ENCODE results near the gene SRSF8.
A peak's percentile ranks its signal among the peaks of the same experiment; 100 is the strongest.
"Not testable (repeated sequence)": the region's sequence is repeated elsewhere in the genome, so short reads cannot be mapped to it uniquely, and the experiment has no call there.

Gene SRSF8, protein sequence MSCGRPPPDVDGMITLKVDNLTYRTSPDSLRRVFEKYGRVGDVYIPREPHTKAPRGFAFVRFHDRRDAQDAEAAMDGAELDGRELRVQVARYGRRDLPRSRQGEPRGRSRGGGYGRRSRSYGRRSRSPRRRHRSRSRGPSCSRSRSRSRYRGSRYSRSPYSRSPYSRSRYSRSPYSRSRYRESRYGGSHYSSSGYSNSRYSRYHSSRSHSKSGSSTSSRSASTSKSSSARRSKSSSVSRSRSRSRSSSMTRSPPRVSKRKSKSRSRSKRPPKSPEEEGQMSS

DNA sequence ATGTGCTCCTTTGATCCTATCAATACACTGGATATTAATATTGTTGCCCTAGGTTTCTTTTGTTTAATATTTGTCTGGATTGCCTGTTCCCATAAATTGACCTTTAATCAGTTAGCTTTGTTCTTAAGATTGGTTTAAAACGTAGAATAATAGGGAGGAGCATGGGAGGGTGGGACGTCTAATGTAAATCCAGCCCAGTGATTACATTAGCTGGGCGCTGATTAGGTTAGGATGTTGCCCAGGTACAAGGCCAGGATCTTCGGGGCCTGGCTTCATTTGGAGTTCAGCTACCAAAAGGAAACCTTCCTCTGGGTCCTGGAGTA, at the start of gene SRSF8:
Gene SRSF8 (plus strand): TSS at position 204 of the 323 bp plus-strand sequence. CDS start 308 bp downstream, outside the sequence.
- DNase-seq (ENCODE audit: low spot score), result no peak

DNA sequence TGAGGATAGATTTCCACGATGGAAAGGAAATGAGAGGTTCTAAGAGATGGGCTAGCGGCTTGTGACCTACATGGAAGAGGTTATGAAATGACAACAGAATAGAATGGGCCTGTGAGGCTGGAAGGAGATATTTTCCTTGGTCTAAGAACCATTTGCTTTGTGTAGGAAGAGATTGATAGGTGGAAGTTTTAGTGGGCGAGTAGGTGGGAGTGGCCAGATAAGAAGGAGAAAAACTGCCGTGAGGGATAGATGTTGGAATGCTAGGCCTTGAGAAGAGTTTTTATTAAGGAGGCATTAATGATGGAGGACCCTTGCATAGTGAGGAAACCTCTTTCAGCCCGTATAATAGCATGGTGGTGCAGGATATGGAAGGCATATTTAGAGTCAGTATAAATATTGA, 45.3 kb upstream of the SRSF8 start:
- DNase-seq (ENCODE audit: low spot score), result not testable (repeated sequence)

DNA sequence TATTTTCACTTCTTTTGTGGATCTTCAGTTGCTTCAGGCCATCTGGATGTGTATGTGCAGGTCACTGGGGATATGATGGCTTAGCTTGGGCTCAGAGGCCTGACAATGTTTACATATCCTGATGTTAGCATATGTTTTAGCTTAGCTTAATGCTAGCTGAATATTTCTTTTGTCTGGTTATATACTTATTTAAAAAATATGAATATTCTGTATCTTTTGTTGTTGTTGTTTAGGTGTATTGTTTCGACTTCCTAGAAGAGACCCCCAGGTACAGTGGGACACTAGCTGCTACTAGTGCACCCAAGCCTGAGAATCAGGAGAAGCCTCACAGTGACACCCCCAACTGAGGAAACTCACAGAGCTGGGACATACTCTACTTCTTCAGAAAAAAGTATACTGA, 41.8 kb upstream of the SRSF8 start, which contains the start of gene KDM4E:
Gene KDM4E (plus strand): TSS at position 301 of the 400 bp plus-strand sequence. CDS start 300 bp downstream, outside the sequence.
- DNase-seq (ENCODE audit: low spot score), result no peak

DNA sequence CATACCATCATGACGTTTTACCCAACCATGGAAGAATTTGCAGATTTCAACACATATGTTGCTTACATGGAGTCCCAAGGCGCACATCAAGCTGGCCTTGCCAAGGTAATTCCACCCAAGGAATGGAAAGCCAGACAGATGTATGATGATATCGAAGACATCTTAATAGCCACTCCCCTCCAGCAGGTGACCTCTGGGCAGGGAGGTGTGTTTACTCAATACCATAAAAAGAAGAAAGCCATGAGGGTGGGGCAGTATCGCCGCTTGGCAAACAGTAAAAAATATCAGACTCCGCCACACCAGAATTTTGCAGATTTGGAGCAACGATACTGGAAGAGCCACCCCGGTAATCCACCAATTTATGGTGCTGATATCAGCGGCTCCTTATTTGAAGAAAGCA, 41.1 kb upstream of the SRSF8 start:
- not testable (repeated sequence) for DNase-seq (ENCODE audit: low spot score)

DNA sequence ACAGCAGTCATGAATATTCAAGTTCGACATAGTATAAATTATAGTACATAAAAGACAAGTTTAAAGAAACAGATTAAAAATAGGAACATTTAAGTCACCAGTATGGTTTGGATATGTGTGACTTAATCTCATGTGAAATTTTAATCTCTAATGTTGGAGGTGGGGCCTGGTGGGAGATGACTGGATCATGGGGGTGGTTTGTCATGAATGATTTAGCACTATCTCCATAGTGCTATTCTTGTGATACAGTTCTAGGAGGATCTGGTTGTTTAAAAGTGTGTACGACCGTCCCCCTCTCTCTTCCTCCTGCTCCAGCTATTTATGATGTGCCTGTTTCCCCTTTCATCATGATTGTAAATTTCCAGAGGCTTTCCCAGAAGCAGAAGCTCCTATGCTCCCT, 38.4 kb upstream of the SRSF8 start:
- DNase-seq (ENCODE audit: low spot score), result no peak

DNA sequence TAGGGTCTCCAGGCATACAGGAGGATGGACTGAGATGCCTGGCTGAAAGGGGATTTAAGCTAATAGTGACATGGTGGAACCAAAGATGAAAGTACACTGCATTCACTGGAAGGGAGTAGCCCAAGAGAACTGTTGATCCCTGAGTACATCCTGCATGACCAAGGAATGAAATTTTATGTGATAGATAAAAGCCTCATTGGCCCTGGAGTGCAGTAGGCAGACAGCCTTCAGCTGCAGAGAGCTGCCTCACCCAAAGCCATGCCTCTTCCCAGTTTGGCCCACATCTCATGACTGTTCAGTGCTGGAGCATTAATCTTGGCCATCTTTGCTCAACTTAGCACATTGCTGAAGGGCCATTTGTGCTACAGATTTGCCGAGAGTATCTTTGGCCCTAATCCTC, 33.7 kb upstream of the SRSF8 start:
- DNase-seq (ENCODE audit: low spot score), result no peak

DNA sequence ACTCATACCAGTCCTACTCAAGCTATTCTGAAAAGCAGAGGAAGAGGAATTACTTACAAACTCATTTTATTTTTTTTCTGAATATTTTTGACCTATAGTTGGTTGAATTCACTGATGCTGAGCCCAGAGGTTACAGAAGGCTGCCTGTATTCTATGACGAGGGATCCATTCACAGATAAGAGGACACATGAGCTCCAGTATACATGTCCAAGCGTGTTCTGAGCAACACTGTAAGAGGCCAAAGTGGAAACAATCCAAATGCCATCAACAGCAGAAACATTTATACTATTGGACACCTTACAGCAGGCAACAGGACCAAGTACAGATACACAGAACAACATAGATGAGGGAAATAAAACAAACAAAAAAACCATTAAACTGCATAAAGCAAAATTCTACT, 31.4 kb upstream of the SRSF8 start:
- DNase-seq (ENCODE audit: low spot score), result no peak

DNA sequence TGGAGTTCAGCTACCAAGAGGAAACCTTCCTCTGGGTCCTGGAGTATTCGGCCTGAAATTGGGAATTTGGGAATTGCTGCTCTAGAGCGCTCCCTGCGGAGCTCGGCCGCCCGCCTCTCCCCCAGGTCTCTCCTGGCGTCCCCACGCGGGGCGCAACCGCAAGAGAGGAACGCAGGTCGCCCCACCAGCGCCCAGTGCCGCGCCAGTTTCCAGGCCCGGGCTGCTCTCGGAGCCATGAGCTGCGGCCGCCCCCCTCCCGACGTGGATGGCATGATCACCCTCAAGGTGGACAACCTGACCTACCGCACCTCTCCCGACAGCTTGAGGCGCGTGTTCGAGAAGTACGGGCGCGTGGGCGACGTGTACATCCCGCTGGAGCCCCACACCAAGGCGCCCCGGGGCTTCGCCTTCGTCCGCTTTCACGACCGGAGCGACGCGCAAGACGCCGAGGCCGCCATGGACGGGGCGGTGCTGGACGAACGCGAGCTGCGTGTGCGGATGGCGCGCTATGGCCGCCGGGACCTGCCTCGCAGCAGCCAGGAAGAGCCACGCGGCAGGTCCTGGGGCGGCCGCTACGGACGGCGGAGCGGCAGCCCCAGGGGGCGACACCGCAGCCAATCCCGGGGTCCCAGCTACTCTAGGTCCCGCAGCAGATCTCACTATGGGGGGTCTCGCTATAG, 29.2 kb upstream of the SRSF8 start:
- not testable (repeated sequence) for DNase-seq (ENCODE audit: low spot score)

DNA sequence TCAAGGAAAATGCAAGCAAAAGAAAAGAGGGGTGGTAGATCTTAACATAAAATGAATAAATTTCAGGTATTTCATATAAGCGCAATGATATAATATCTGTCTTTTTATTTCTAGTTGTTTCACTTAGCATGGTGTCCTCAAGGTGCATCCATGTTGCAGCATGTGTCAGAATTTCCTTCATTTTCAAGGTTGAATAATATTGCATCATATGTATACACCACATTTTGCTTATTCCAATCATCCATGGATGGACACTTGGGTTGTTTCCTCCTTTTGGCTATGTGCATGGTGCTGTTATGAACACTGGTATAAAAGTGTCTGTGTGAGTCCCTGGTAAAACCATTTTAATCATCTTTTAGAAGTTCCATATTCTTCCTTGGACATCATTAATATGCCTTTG, 24.5 kb upstream of the SRSF8 start:
- no peak for DNase-seq (ENCODE audit: low spot score)

DNA sequence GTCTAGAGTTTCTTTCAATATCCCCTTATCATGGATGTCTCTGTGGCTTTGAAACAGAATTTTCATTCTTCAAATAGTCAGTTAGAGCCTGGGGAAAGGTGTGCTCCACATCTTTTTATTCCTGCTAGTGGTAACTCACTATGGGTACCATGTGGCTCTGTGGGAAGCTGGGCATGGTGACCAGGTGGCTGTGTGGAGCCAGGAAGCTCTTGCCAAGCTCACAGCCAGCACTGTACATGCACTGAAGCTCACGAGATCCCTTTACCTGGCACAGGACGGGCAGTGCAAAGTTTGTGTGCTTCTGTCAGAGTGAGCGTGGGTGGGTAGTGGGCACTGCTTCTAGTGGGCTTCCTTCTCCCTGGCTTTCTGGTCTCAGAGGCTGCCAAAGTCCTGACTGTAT, 23.8 kb upstream of the SRSF8 start:
- DNase-seq (ENCODE audit: low spot score), result no peak

DNA sequence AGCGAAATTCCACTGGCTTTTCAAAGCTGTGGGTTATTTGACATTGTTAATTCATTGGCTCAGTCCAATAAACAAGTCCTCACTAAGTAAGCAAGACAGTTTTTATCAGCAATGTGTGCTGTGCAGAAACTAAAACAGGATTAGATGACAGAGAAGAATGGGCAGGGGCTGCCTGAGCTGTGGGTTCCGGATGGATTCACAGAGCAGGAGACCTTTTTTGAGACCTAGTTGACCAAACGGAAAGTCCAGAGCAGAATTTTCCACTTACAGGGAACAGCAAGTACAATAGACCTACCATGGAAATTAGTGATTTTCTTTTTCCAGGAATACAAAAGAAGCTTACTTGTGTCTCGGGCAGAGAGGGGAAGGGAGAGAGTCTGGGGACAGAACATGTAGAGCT, 22.7 kb upstream of the SRSF8 start:
- no peak for DNase-seq (ENCODE audit: low spot score)

DNA sequence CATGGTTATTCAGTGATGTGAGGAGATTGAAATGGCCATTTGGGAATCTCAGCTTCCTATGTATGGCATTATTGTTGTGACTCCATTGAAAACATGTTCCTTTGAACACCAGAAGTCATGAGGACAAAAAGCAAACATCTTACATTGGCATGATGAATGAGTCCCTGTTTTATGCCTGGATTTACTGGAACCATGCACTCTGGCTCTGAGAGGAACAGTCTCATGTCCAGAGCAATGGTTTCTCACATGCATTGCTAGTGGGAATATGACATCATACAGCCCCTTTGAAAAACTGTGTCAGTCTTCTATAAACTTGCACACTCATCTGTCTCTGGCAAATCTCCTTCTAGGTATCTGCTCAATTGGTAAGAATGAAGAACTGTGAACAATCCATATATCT, 20.9 kb upstream of the SRSF8 start:
- DNase-seq (ENCODE audit: low spot score), result peak; percentile 43

DNA sequence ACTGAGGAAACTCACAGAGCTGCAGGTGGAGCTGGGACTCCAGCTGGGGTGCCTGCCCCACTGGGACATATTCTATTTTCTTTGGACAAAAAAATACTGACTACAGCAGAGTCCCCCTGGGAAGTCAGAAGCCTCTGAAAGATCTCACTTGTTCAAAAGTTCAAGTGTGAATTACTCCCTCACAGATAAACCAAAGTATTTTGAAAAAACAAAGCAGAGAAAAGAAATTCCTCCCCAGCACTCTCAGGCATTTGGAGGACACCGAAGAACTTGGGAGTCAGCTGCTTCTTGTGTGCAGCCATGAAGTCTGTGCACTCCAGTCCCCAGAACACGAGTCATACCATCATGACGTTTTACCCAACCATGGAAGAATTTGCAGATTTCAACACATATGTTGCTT, 17.6 kb upstream of the SRSF8 start, which contains the start of gene KDM4F:
Gene KDM4F (plus strand): TSS at position 301 of the 400 bp plus-strand sequence.
- DNase-seq (ENCODE audit: low spot score), result not testable (repeated sequence)

DNA sequence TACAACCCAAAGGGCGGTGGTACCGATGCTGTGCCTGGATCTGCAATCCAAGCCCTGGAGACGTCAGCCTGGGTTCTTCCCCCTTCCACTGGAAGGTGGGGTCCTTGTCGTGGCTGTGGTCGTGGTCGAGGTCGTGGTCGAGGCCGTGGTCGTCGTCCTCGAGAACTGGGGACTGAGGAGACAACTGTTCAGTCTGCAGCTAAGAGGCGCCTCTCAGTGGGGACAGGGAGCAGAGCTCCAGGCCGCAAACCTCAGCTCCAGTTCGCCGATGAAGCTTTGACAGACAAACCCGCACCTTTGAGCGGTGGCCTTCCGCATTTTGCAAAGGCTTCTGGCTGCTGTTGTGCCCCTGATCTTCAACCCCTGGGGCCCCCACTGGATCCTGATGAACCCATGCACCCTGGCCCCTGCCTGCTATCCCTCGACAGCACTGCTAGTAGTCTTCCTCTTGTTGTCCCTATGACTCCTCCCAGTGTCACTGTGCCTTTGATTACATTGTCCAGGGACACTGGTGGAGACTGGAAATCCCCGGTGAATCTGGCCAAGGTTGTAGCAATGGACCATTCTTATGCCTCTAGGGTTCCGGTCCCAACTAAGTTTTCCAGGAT, 16.0 kb upstream of the SRSF8 start:
- DNase-seq (ENCODE audit: low spot score), result no peak

DNA sequence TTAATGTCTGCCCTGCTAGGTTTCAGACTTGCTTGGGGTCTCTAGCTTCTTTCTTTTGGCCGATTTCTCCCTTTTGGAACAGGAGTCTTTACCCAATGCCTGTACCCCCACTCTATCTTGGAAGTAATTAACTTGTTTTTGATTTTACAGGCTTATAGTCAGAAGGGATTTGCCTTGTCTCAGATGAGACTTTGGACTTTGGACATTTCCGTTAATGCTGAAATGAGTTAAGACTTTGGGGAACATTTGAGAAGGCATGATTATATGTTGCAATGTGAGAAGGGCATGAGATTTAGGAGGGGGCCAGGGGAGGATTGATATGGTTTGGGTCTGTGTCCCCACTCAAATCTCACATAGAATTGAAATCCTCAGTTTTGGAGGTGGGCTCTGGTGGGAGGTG, 12.4 kb upstream of the SRSF8 start:
- DNase-seq (ENCODE audit: low spot score), result no peak

DNA sequence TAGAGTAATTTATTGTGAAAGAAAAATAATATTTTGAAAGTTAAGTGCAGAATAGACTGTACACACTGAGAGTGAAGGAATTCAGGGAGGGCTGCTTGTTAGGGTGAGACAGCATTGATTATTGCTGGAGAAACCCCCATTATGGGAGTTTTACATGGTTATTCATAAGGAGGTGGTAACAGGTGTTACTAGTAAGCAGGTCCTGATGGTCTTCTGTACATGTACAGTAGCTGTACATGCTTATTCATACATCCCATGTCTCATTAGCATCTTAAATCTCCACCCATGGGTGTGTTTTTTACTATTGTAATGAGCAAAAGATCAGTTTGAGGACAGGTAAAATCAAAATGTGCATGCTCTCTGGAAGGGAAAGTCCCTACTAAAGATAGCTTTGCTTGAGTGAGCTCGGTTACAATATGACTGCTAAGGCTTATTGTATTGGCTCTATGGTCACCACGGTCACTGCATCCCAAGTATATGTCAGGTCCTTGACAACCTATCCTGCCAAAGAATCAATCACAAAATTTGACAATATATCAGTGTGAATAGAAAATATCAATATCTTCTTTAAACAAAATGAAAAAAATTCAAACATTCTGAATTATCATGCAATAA, 11.3 kb upstream of the SRSF8 start:
- no peak for DNase-seq (ENCODE audit: low spot score)

DNA sequence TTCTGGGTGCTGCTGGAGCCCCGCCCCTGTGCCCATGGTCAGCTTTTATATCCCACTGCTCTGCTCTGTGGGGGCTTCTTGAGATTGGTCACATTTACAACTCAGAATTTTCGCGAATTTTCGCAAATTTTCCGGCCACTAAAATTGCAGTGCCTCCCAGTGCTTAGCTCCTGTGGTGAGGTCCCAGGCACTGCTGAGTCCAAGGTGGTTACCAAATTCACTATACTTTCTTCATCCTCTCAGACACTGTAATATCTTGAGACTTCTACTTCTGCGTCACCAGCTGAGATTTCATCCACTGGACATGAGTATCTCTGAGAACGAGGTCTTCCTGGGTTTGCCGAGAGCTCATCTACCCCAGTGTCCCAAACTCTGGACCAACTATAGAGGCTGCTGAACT, 8.8 kb upstream of the SRSF8 start:
- no peak for DNase-seq (ENCODE audit: low spot score)

DNA sequence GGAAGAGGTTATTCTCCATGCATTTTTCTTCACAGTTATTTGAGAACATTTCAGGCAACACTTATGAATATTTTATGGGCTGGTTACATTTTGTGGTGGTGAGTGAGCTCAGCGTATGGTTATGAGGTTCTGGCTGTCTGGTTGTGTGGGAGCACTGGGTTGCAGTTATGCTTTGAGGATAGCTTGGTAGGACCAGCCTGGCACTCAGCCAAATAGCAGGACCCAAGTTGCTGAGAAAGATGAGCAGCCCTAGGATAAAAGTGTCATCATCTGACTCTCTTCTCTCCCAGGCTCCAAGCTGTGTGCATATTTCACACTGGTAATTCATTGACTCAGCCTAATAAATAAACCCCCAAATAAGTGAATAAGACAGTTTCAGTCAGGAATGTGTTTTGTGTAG, 8.1 kb upstream of the SRSF8 start:
- DNase-seq (ENCODE audit: low spot score), result no peak

DNA sequence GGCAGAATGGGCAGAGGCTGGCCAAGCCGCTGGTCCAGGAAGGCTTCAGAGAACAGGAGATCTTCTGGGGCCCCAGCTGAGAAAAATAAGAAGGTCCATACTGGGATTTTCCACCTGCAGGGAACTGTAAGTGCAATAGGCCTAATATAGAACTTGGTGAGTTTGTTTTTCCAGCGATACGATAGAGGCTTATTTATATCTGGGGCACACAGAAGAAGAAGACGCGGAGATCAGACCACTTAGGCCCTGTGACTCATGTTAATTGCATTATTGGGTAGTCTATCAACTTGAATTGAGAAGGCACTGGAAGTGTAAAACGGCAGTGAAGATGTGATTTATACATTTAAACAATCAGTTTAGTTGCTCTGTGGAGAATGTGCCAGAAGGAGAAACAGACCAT, 7.7 kb upstream of the SRSF8 start:
- DNase-seq (ENCODE audit: low spot score), result no peak

DNA sequence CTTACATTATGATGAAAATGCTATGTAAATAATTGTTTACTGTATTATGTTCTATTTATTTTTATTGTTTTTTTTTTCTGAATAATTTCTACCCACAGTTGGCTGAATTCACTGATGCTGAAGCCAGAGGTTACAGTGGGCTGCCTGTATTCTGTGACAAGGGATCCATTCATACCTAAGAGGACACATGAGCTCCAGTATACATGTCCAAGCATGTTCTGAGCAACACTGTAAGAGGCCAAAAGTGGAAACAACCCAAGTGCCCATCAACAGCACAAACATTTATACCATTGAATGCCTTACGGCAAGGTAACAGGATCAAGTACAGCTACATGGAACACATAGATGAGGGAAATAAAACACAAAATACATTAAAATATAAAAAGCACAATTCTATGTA, 1.4 kb upstream of the SRSF8 start:
- peak; percentile 60 for DNase-seq (ENCODE audit: low spot score)

DNA sequence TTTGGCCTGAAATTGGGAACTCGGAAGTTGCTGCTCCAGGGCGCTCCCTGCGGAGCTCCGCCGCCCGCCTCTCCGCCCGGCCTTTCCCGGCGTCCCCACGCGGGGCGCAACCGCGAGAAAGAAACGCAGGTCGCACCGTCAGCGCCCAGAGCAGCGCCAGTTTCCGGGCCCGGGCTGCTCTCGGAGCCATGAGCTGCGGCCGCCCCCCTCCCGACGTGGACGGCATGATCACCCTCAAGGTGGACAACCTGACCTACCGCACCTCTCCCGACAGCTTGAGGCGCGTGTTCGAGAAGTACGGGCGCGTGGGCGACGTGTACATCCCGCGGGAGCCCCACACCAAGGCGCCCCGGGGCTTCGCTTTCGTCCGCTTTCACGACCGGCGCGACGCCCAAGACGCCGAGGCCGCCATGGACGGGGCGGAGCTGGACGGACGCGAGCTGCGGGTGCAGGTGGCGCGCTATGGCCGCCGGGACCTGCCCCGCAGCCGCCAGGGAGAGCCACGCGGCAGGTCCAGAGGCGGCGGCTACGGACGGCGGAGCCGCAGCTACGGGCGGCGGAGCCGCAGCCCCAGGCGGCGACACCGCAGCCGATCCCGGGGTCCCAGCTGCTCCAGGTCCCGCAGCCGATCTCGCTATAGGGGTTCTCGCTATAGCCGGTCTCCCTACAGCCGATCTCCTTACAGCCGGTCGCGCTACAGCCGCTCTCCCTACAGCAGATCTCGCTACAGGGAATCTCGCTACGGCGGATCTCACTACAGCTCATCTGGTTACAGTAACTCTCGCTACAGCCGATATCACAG, 521 bp downstream of the SRSF8 start:
- no peak for DNase-seq (ENCODE audit: low spot score)

DNA sequence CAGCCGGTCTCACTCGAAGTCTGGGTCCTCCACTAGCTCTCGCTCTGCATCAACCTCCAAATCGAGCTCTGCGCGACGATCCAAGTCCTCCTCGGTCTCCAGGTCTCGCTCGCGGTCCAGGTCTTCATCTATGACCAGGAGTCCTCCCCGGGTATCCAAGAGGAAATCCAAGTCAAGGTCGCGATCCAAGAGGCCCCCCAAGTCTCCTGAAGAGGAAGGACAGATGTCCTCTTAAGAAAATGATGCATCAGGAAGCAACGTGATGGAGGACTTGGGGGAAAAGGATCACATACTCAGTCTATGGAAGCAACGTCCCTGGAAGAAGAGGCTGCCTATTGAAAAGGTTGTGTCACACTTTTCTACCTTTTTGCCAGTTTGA, 1.1 kb downstream of the SRSF8 start:
- DNase-seq (ENCODE audit: low spot score), result no peak
